Measurements from ENCODE around the gene TUBB2B. TPM values are rescaled to one million over a fixed set of nuclear protein-coding genes. Genes with fewer than 3 reads are reported as not detected.
"Not testable (repeated sequence)": the region's sequence is repeated elsewhere in the genome, so short reads cannot be mapped to it uniquely, and the experiment has no call there.

Gene TUBB2B
- total and polyA plus RNA-seq, 4 donors: 0.22 to 4.6 (median 3.2) TPM

- TF ChIP-seq SP1 (IDR thresholded peaks at IDR 0.05): no peak
- no peak for TF ChIP-seq HNF4A (conservative IDR thresholded peaks at IDR 0.05)
- TF ChIP-seq TAF1 (conservative IDR thresholded peaks at IDR 0.05): no peak
- no peak for TF ChIP-seq RXRA (IDR thresholded peaks at IDR 0.05)
- no peak for TF ChIP-seq MAX (IDR thresholded peaks at IDR 0.05)
- 79% methylated on average over 4 of the region's 4 CpGs for WGBS
Observed at GRCh38 chr6:3183066-3183465, 44.4 kb downstream of the TUBB2B start.

GRCh38 chr6:3181105-3181504 is 46.3 kb downstream of the TUBB2B start:
- no peak overlapping the region for H3K9ac ChIP-seq (ENCODE audit: low read depth in 1 of 2, low read length in 2 of 2)
- no peak overlapping the region for H3K4me3 ChIP-seq (ENCODE audit: low read depth in 1 of 3, low read length in 3 of 3)
- no peak overlapping the region for H3K27ac ChIP-seq (ENCODE audit: low read depth in 1 of 2, low read length in 2 of 2)
- TF ChIP-seq JUND (IDR thresholded peaks at IDR 0.05) (no peak), ZBTB33 (IDR thresholded peaks at IDR 0.05) (no peak), FOXA1 (IDR thresholded peaks at IDR 0.05) (no peak), YY1 (IDR thresholded peaks at IDR 0.05) (no peak), NR2F2 (IDR thresholded peaks at IDR 0.05) (no peak), HNF4G (IDR thresholded peaks at IDR 0.05) (no peak), RAD21 (IDR thresholded peaks at IDR 0.05) (no peak), EGR1 (IDR thresholded peaks at IDR 0.05; ENCODE audit: low read depth in 2 of 2) (no peak), ATF3 (IDR thresholded peaks at IDR 0.05) (no peak), CTCF (IDR thresholded peaks at IDR 0.05; ENCODE audit: low read depth, low read length, missing input control) (no peak), REST (IDR thresholded peaks at IDR 0.05) (no peak), SP1 (IDR thresholded peaks at IDR 0.05) (no peak), FOXA2 (IDR thresholded peaks at IDR 0.05) (no peak), GABPA (IDR thresholded peaks at IDR 0.05 in 1 of 2, conservative IDR thresholded peaks at IDR 0.05 in 1 of 2) (no peak)
- no peaks in the 10 kb centered on the region for H3K4me1 ChIP-seq (ENCODE audit: control insufficient read depth in 4 of 4, insufficient read depth in 4 of 4, low read length in 3 of 4)
- 81% methylated on average over 2 of the region's 2 CpGs for WGBS
- no peaks in the 10 kb centered on the region for H3K36me3 ChIP-seq (ENCODE audit: control insufficient read depth in 4 of 4, insufficient read depth in 3 of 4, low read depth in 1 of 4, low read length in 3 of 4)
- no peaks in the 10 kb centered on the region for H3K27me3 ChIP-seq (ENCODE audit: control insufficient read depth in 4 of 4, insufficient read depth in 4 of 4, low read length in 3 of 4)
- DNase-seq (ENCODE audit: low spot score): no peak
- no peaks in the 10 kb centered on the region for H3K9me3 ChIP-seq (ENCODE audit: control insufficient read depth in 4 of 4, low read length in 3 of 4)

More at GRCh38 chr6:3183066-3183465, 44.4 kb downstream of the TUBB2B start:
- no peaks in the 10 kb centered on the region for H3K4me1 ChIP-seq (ENCODE audit: control insufficient read depth in 4 of 4, insufficient read depth in 4 of 4, low read length in 3 of 4)
- H3K9me3 ChIP-seq (ENCODE audit: control insufficient read depth in 4 of 4, low read length in 3 of 4): no peaks in the 10 kb centered on the region
- H3K9ac ChIP-seq (ENCODE audit: low read depth in 1 of 2, low read length in 2 of 2): no peak overlapping the region
- no peaks in the 10 kb centered on the region for H3K36me3 ChIP-seq (ENCODE audit: control insufficient read depth in 4 of 4, insufficient read depth in 3 of 4, low read depth in 1 of 4, low read length in 3 of 4)
- H3K4me3 ChIP-seq (ENCODE audit: low read depth in 1 of 3, low read length in 3 of 3): no peak overlapping the region
- no peak overlapping the region for H3K27ac ChIP-seq (ENCODE audit: low read depth in 1 of 2, low read length in 2 of 2)
- H3K27me3 ChIP-seq (ENCODE audit: control insufficient read depth in 4 of 4, insufficient read depth in 4 of 4, low read length in 3 of 4): no peaks in the 10 kb centered on the region
- no peak for DNase-seq (ENCODE audit: low spot score)

GRCh38 chr6:3179945-3180344 is 47.5 kb downstream of the TUBB2B start:
- H3K9ac ChIP-seq (ENCODE audit: low read depth in 1 of 2, low read length in 2 of 2); H3K27ac ChIP-seq (ENCODE audit: low read depth in 1 of 2, low read length in 2 of 2); H3K36me3 ChIP-seq (ENCODE audit: control insufficient read depth in 4 of 4, insufficient read depth in 3 of 4, low read depth in 1 of 4, low read length in 3 of 4); H3K4me3 ChIP-seq (ENCODE audit: low read depth in 1 of 3, low read length in 3 of 3); H3K4me1 ChIP-seq (ENCODE audit: control insufficient read depth in 4 of 4, insufficient read depth in 4 of 4, low read length in 3 of 4); DNase-seq (ENCODE audit: low spot score); H3K27me3 ChIP-seq (ENCODE audit: control insufficient read depth in 4 of 4, insufficient read depth in 4 of 4, low read length in 3 of 4); H3K9me3 ChIP-seq (ENCODE audit: control insufficient read depth in 4 of 4, low read length in 3 of 4): not testable (repeated sequence)
- WGBS: 80% methylated on average over 5 of the region's 8 CpGs

- not testable (repeated sequence) for H3K27ac ChIP-seq (ENCODE audit: low read depth in 1 of 2, low read length in 2 of 2); H3K4me3 ChIP-seq (ENCODE audit: low read depth in 1 of 3, low read length in 3 of 3); H3K36me3 ChIP-seq (ENCODE audit: control insufficient read depth in 4 of 4, insufficient read depth in 3 of 4, low read depth in 1 of 4, low read length in 3 of 4); H3K9me3 ChIP-seq (ENCODE audit: control insufficient read depth in 4 of 4, low read length in 3 of 4); H3K27me3 ChIP-seq (ENCODE audit: control insufficient read depth in 4 of 4, insufficient read depth in 4 of 4, low read length in 3 of 4); H3K4me1 ChIP-seq (ENCODE audit: control insufficient read depth in 4 of 4, insufficient read depth in 4 of 4, low read length in 3 of 4); H3K9ac ChIP-seq (ENCODE audit: low read depth in 1 of 2, low read length in 2 of 2); DNase-seq (ENCODE audit: low spot score)
- 74% methylated on average over 8 of the region's 8 CpGs for WGBS
Observed at GRCh38 chr6:3178666-3179065, 48.8 kb downstream of the TUBB2B start.
